Suppressor macrophage (primary cell): ENCODE data around the gene LTBP1.
A peak's percentile ranks its signal among the peaks of the same experiment; 100 is the strongest.
"Not testable (repeated sequence)": the region's sequence is repeated elsewhere in the genome, so short reads cannot be mapped to it uniquely, and the experiment has no call there.

ENCODE experiments used
- DNase-seq, 4 experiments: peaks; one replicate each; pipeline ENCODE4 v3.0.0-alpha.2; 2020 to 2022

The LTBP1 gene

DNA sequence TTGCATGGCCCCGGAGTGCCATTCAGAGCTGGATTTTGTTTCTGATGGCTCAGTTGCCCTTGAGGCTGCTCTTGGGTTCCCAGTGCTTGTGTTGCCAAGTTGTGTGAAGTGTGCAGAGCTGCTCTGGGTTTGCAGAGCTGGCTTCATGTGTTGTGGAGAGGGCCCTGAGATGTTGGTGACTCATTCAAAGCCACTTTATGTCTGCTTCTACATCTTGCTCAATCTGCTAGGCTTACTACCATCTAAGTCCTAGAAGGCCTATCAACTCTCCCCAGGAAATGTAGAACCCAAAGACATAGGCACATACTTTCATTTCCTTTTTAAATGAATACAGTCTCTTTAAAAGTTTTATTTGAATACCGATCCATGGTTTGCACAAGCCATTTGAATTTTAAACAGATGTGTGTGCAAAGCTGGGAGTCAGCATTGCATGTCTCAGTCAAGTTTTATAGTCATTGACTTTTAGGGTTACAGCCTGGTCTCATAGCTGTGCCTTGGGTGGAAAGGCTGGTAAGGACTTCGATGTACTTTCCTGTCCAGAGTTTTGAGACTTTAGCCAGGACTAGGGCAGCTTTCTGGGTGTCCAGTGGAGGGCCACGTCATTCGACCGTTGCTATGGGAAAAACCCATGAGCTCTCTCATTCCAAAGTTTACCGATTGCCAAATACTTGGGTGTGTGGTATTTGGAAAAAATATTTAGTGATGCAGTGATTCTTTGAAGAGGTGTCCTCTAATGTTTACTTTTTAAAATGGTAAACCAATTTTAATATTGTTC, 105.0 kb downstream of the LTBP1 start:
- peak; percentile 6 to 54 (median 42) for DNase-seq

DNA sequence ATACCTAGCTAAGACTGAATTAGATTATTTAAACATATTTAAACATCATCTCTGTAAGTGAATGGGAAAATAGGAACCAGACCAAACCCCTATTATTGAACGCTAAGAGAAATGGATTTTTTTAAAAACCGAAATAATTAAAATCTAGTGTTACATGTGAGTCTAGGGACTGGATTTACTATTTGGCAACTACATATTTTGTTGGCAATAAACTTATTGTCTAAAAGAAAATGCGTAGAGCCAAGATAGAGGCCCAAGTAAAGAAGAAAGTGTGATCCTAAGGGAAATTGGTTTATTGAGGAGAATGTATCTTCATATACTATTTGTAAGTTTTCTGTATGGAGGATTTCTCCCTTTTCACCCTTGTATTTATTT, 105.6 kb downstream of the LTBP1 start:
- DNase-seq, result no peak

DNA sequence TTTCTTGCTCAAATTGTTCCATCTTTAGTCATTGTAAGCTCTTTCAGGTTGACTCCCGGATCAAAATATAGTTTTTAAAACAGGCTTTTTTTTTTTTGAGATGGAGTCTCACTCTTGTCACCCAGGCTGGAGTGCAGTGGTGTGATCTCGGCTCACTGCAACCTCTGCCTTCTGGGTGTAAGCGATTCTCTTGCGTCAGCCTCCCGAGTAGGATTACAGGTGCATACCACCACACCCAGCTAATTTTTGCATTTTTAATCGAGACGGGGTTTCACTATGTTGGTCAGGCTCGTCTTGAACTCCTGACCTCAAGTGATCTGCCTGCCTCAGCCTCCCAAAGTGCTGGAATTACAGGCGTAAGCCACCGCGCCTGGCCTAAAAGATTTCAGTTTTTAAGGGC, 106.0 kb downstream of the LTBP1 start:
- DNase-seq, result not testable (repeated sequence)

DNA sequence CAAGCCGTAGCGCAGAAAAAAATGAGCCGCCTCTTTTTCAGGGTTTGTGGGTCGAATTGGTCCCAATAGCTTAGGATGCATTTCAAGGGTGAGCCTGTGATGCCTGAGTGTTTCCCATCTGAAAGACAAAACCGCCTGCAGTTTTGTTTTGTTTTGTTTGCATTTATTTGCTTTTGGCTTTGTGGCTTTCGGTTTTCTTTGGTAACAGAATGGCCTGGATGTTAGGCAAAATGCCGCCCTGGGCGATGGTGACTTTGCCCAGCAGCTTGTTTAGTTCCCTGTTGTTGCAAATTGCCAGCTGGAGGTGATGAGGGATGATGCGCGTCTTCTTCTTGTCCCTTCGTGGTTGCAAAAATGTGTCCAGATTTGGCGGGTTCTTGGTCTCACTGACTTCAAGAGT, 109.4 kb downstream of the LTBP1 start:
- DNase-seq, result no peak

DNA sequence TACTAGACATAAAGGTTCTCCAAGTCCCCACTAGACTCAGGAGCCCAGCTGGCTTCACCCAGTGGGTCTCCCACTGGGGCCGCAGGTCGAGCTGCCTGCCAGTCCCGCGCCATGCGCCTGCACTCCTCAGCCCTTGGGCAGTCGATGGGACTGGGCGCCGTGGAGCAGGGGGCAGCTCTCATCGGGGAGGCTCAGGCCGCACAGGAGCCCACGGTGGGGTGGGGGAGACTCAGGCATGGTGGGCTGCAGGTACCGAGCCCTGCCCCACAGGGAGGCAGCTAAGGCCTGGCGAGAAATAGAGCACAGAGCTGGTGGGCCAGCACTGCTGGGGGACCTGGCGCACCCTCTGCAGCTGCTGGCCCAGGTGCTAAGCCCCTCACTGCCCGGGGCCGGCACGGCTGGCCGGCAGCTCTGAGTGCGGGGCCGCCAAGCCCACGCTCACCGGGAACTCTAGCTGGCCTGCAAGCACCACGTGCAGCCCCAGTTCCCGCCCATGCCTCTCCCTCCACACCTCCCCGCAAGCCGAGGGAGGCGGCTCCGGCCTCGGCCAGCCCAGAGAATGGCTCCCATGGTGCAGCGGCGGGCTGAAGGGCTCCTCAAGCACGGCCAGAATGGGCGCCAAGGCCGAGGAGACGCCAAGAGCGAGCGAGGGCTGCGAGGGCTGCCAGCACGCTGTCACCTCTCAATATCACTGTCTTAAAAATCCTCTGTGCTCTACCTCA, 110.7 kb downstream of the LTBP1 start:
- not testable (repeated sequence) for DNase-seq

DNA sequence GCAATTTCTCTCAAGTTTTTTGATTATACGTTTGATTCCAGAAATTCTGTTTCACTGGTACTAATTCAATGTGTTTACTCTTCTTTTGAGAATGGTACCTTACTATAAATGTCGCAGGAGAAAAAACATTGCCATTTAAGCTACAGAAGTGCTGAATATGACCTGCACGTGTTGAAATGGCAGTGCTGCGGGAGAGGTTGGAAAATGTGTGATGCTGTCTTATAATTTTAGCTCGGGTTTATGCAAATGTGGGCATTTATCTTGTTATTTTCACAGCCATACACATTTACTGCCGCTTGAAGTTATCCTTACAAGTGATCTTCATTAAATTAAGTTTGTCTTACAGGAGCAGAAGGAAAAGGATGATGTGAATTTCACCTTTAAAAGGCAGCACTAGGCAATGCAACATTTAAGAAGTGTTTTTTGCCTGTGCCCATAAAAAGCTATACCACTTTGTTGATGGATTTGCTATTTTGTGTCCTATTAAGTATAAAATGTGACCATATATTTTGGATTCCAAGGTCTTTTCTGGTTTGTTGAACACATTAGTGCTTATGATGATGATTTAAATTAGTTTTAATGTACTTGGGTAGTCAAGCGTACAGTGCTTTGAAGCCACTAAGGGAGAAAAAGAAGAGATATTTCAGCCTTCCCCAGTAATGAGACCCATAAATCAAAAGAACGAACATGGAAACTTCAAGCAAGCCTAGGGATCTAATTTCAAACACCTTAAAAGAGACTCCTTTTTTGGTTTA, 112.1 kb downstream of the LTBP1 start:
- no peak for DNase-seq

DNA sequence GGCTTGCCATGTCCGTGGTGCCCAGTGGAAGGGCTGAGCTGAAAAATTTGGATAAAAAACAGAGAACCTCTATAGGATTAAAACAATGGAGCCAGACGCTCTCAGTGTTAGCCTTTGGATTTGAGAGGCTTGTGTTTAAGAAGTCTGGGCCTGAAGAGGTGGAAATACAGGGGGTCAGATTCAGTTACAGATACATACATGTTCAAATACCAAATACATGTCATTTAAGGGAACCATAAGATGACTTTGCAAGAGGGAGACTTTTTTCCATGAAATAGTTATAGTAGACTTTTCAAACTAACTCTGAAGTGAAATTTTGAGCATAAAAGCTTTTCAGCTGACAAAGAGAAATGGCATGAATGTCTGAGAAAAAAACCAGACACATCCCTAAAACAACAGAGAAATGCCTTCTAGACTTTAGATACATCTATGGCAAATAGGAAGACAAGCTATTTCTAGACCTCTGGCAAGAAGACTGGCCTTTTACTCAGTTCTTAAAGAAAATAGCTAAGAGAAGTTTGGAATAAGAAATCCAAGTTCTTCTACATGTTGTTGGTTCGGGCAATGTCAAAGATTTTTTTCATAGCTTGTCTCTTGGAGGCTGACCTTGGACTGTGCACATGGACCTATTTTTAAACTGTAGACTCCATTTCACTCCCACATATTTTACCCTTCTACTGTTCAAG, 112.9 kb downstream of the LTBP1 start:
- DNase-seq, result no peak

DNA sequence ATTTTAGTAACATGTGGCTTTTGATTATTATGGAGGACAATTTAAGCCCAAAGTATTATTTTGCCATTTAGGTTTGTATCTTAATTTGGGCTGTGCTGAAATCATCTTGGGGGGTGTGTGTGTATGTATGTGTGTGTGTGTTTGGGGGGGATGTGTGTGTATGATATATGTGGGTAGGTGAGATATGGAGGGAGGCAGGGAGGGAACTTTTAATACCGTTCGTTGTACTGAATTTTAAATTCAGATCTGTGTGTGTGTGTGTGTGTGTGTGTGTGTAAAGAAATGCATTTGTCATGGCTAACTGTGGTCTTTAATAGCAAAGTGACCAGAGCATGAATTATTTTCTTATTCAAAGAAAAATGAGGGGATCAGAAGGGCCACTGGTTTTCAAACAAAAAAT, 113.7 kb downstream of the LTBP1 start:
- DNase-seq, result no peak

DNA sequence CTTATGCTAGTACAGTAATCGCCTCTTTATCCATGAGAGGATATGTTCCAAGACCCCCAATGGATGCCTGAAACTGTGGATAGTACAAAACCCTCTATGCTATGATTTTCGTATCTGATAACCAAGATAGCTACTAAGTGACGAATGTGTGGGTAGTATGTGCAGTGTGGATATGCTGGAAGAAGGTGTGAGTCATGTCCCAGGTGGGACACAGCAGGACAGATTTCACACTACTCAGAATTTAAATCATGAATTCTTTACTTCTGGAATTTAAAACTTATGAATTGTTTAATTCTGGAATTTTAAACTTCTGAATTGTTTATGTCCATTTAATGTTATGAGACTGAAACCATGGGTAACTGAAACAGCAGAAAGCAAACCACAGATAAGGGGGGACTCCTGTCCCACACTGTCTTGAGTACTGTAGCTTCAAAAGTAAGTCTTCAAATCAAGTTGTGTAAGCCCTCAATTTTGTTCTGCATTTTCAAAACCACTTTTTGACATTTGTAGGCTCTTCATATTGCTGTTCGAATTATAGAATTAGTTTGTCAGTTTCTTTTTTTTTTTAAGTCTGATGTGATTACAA, 116.0 kb downstream of the LTBP1 start:
- DNase-seq, result no peak

DNA sequence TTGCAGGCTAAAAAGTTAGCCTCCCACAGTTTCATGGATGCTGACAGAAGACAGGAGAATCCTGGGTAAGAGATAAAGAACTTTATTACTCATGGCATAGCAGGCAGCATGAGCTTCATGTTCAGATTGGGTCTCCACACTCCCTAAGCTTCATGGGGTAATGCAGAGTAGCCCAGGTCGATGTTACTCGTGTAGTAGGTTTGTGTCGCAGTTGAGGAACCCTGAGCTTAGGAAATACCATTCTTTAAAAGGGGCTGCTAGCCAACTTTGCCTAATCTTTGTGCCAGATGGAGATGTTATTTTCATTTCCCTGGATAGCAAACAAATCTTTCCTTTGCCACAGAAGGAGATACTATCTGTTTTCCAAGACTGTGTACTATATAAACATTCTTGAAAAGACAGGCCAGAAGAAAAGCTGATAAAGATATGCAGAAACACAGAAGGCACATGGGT, 117.6 kb downstream of the LTBP1 start:
- no peak for DNase-seq

DNA sequence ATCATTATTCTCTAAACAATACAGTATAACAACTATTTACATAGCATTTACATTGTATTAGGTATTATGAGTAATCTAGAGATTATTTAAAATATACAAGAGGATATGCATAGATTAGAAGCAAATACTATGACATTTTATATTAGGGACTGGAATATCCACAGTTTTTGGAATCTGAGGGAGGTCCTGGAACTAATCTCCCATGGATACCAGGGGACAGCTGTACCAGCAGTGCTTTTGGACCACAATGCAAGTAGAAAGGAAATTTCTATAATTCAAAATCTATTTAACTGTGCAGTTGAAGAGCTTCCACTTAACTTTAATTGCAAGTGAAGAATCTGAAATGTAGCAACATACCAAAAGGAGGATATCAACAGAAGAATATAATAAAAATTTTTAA, 120.8 kb downstream of the LTBP1 start:
- DNase-seq, result no peak

DNA sequence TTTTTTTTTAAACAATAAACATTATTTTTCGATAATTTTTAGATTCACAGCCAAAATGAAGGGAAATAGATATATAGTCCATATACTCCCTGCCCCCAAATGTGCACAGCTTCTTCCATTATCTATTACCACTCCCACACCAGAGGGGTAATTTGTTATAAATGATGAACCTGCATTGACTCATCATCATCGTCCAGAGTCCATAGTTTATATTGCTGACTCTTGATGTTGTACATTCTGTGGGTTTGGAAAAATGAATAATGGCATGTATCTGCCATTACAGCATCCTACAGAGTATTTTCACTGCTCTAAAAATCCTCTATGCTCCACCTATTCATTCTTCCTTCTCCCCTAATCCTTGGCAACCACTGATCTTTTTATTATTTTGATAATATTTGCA, 121.5 kb downstream of the LTBP1 start:
- DNase-seq, result no peak

DNA sequence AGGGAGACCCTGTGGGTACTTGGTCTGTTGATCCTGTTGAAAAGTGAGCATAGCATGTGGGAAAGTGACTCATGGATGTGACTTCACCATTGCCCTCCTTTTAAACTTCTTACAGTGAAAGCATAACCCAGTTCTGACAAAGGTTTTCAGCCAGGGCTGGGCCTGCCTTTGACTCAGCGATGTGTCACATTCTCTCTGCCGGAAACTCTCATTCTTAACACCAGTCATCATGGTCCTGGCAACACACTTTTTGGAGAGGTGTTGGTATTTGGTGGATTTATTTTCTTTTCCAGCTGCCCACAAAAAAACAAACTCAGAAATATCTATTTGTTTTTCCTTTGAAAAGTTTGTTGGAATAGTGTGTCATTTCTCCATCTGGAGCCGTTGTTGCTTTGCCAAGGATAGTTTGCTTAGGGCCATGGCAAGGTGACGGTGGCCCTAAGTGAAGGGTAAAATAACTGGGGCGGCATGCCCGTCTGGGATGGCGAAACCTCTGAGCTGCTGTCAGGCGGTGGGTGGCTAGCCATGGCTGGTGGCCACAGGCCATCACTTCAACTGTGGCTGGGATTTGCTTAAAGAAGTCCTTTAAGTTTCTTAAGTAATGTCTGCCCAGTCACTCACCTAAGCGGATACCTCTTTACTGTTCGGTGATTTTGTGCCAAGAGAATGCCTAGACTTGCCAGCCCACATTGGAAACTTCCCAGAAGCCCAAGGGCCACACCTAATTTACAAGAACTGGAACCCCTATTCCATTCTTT, 123.3 kb downstream of the LTBP1 start:
- no peak for DNase-seq

DNA sequence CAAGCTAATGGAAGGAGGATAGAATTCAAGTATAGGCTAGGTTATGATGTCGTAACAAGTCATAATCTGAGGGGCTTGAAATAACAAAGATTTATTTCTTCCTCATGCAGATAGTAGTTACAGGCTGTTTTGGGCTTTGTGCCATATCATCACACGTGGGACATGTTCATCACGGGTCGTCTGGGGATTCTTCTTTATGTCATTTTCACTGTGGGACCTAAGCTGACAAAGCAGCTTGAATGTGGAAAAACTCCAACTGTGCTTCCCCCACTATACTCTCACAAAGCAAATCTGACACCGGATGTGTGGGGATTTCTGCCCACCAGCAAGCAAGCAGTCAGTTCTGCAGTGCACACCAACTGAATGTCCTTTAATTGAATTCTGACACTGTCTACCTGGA, 124.8 kb downstream of the LTBP1 start:
- no peak for DNase-seq

DNA sequence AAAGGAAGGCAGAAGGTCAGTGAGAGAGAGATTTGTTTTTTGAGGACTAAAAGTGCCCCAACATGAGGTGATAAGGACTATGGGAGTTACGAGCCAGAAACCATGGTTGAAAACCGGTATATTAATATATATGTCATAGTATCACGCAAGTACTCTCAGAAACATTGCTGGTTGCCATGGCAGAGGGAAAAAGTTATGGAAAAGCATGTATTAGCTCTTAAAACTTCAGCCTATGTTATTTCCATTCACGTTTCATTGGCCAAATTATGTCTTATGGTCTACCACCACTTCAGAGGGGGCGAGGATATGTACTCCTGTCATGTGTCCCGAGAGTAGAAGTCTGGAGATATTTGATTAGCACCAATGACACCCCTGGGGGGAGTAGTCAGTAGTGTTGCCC, 125.9 kb downstream of the LTBP1 start:
- no peak for DNase-seq

DNA sequence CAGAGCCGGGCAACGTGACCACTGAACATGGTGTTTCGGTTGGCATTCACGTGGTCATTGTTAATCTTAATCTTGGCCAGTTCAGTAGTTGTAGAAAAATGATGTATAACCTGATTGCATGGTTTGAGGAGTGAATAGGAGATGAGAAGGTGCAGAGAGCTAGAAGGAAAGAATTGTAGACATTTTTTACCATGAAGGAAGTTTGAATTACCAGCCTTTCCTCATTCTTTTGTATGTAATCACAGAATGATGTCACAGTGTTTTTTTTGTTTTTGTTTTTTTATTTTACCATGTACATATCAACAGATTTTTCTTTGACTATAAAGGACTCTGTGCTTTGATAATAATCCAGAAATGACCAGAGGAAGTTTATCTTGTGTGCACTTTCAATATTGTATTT, 126.3 kb downstream of the LTBP1 start:
- no peak for DNase-seq

DNA sequence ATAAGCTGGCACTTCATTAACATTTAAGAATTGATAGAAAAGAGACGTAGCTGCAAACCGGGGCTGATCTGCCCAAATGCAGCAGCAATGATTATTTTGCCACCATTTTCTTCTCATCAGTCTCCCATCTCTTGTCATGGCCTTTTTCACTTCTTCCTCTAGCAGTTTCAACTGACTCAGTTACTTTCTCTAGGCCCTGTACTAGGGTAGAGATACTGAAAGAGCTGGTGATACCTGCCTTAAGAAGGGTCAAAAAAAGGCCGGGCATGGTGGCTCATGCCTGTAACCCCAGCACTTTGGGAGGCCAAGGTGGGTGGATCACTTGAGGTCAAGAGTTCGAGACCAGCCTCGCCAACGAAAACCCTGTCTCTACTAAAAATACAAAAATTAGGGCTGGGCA, 127.4 kb downstream of the LTBP1 start:
- no peak for DNase-seq

DNA sequence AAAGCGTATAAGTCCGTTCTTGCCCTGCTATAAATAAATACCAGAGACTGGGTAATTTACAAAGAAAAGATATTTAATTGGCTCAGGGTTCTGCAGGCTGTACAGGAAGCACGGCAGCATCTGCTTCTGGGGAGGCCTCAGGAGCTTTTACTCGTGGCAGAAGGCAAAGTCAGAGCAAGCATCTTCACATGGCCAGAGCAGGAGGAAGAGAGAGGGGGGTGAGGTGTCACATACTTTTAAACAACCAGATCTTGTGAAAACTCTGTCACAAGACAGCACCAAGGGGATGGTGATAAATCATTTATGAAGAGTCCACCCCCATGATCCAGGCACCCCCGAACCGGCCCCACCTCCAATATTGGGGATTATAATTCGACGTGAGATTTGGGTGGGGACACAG, 130.6 kb downstream of the LTBP1 start:
- DNase-seq, result no peak

DNA sequence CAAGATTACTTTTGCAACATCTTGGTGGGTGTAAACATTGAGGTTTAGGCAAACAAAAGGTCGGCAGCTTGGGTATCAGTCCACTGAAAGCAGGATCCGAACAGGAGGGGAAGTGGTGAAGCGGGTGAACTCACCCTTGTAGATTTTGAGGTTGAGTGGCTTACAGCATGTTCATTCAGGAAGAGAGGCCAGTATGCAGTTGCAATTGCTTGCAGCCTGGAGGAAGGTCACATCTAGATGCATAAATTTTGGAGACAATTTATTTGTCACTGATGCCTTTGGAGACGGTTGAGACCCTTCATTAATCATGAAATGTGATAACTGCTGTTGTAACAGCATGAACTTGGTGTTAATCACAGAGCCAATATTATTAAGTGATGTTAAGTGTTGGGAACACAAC, 131.1 kb downstream of the LTBP1 start:
- DNase-seq, result no peak

DNA sequence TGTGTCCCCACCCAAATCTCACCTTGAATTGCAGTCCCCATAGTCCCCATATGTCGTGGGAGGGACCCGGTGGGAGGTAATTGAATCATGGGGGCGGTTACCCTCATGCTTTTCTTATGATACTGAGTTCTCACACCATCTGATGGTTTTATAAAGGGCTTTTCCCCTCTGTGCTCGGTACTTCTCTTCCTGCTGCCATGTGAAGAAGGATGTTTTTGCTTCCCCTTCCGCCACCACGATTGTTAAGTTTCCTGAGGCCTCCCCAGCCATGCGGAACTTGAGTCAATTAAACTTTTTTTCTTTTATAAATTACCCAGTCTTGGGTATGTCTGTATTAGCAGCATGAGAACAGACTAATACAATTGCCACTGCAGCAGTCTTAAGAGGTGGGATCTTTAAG, 134.9 kb downstream of the LTBP1 start:
- DNase-seq, result peak in 1 of 4 experiments; percentile 2

DNA sequence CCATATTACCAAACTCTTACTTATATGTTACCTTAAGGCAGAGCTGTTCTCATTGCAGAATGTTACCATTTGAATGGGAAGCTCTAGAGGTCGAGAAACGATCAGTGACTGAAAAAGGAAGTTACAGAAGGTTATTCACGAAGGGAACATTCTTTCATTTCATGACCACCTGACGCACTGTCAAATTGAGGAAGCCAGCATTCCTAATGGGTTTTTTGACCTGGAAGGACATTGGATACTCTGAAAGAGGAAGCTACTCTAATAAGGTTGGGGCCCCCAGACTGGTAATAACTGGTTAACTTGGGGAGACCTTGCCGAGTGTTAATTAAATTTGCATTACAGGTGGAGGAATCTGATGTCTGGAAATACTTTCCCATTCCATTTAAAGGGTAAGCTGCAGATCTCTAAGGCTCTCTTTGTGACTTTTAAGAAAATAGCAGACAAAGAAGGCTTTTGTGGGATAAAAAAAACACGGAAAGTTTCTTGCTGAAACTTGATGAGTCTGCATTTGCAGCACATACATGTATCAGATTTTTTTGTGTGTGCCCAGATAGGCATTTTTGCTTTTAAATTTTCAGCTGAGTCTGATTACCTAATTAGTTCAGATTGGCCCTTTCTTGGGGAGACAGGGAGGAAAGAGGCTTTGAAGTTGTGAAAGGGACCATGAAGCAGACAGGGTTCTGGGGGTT, 137.1 kb downstream of the LTBP1 start:
- DNase-seq, result peak; percentile 17 to 65 (median 42)
